GM23338 (cell line): ENCODE measurements around the gene SOX13. TPM values are rescaled to one million over a fixed set of nuclear protein-coding genes. Genes with fewer than 3 reads are reported as not detected.

ENCODE experiments used
- ATAC-seq: fragments of 200-7000 bp; cut with Tn5 transposase; 3 replicates; pipeline ENCODE4 v1.9.1; 2020
- DNase-seq: peaks from one replicate; pipeline ENCODE4 v3.0.0-alpha.2; 2015; ENCODE audit warnings: low spot score
- H2AFZ ChIP-seq: fragments of 200-600 bp; sonication (generic); 2 replicates; pipeline ENCODE4 v1.8.0; 2016; ENCODE audit warnings: antibody characterized with exemption, mild to moderate bottlenecking, moderate library complexity
- H3F3A ChIP-seq: fragments of 200-600 bp; sonication (generic); replicated peaks from 2 replicates; pipeline ENCODE4 v1.8.0; 2017; ENCODE audit warnings: antibody characterized with exemption, mixed run types, low read depth
- H3K27ac ChIP-seq: fragments of 200-600 bp; sonication (generic); 2 replicates; pipeline ENCODE4 v1.6.1; 2016; ENCODE audit warnings: low read depth
- H3K27me3 ChIP-seq: fragments of 200-600 bp; sonication (generic); 2 replicates; pipeline ENCODE4 v1.8.0; 2016; ENCODE audit warnings: mild to moderate bottlenecking, mixed run types, moderate library complexity; ENCODE audit not compliant: insufficient read depth
- H3K36me3 ChIP-seq: fragments of 200-600 bp; sonication (generic); 2 replicates; pipeline ENCODE4 v1.8.0; 2016; ENCODE audit warnings: mild to moderate bottlenecking; ENCODE audit not compliant: insufficient read depth
- H3K4me1 ChIP-seq: fragments of 200-600 bp; sonication (generic); 2 replicates; pipeline ENCODE4 v1.8.0; 2016; ENCODE audit warnings: mild to moderate bottlenecking, moderate library complexity; ENCODE audit not compliant: insufficient read depth
- H3K4me2 ChIP-seq: fragments of 200-600 bp; sonication (generic); 2 replicates; pipeline ENCODE4 v1.7.1; 2017; ENCODE audit warnings: mixed run types
- H3K4me3 ChIP-seq: fragments of 200-600 bp; sonication (generic); 2 replicates; pipeline ENCODE4 v1.6.1; 2016; ENCODE audit warnings: mixed run types
- H3K79me2 ChIP-seq: fragments of 200-600 bp; sonication (generic); replicated peaks from 2 replicates; pipeline ENCODE4 v1.8.0; 2017; ENCODE audit warnings: mild to moderate bottlenecking; ENCODE audit not compliant: insufficient read depth
- H3K9me2 ChIP-seq: fragments of 200-600 bp; sonication (generic); 2 replicates; pipeline ENCODE4 v1.8.0; 2017; ENCODE audit not compliant: insufficient read depth
- H4K20me1 ChIP-seq: fragments of 200-600 bp; sonication (generic); replicated peaks from 2 replicates; pipeline ENCODE4 v1.8.0; 2017; ENCODE audit warnings: mild to moderate bottlenecking; ENCODE audit not compliant: insufficient read depth
- H3K27ac Mint-ChIP-seq: 2 replicates; pipeline ENCODE4 v1.8.0; 2020; ENCODE audit warnings: inconsistent platforms, mild to moderate bottlenecking, moderate library complexity, mixed read lengths
- H3K27me3 Mint-ChIP-seq: 3 replicates; pipeline ENCODE4 v1.8.0; 2022; ENCODE audit warnings: low read depth, mild to moderate bottlenecking, moderate library complexity, mixed read lengths, inconsistent platforms; ENCODE audit not compliant: insufficient read depth, poor library complexity
- H3K36me3 Mint-ChIP-seq: 3 replicates; pipeline ENCODE4 v1.8.0; 2021; ENCODE audit warnings: low read depth, mild to moderate bottlenecking, inconsistent platforms, moderate library complexity, mixed read lengths
- H3K4me1 Mint-ChIP-seq: 3 replicates; pipeline ENCODE4 v1.8.0; 2020; ENCODE audit warnings: mild to moderate bottlenecking, inconsistent platforms, mixed read lengths
- H3K4me3 Mint-ChIP-seq: 3 replicates; pipeline ENCODE4 v1.8.0; 2021; ENCODE audit warnings: moderate library complexity, mild to moderate bottlenecking, inconsistent platforms, mixed read lengths
- H3K9me3 Mint-ChIP-seq: 3 replicates; pipeline ENCODE4 v1.8.0; 2020; ENCODE audit warnings: moderate library complexity, mild to moderate bottlenecking, inconsistent platforms, mixed read lengths
- CREB1 ChIP-seq: fragments of 250-450 bp; sonication (Bioruptor Pico); IDR thresholded peaks from 2 replicates; pipeline ENCODE4 v1.5.0; 2020; ENCODE audit warnings: low read depth, mild to moderate bottlenecking, moderate library complexity
- EZH2phosphoT487 ChIP-seq: fragments of 200-600 bp; sonication (generic); IDR thresholded peaks from one replicate; pipeline ENCODE4 v1.8.1; 2018; ENCODE audit warnings: antibody characterized with exemption; ENCODE audit not compliant: unreplicated experiment
- JUNB ChIP-seq: IDR thresholded peaks from one replicate; pipeline ENCODE4 v1.6.1; 2016; ENCODE audit warnings: antibody characterized with exemption; ENCODE audit not compliant: unreplicated experiment
- NANOG ChIP-seq: IDR thresholded peaks from 2 replicates; pipeline ENCODE4 v1.6.1; 2016; ENCODE audit warnings: antibody characterized with exemption, borderline replicate concordance
- POLR2AphosphoS5 ChIP-seq: IDR thresholded peaks from 2 replicates; pipeline ENCODE4 v1.6.1; 2016; ENCODE audit warnings: antibody characterized with exemption, low read depth
- polyA plus RNA-seq: library from polyadenylated mRNA; unstranded; fragments of >200 nt; fragmentation: Nextera tagmentation; extraction: Ambion mirVana; gene quantifications from 2 replicates; pipeline ENCODE4 v1.2.1, GENCODE V29; 2016
- total RNA-seq: library from RNA; depleted of rRNA; stranded (reverse); fragments of >200 nt; shearing (Covaris generic); gene quantifications from 2 replicates; pipeline ENCODE4 v1.2.3, GENCODE V29; 2014
- TF ChIP-seq, protein P1 (sequence below), 2 experiments: fragments of 200-600 bp in 1 of 2; sonication (generic) in 1 of 2; conservative IDR thresholded peaks; 2 replicates each; pipeline versions ENCODE4 v1.5.1 to v1.6.1; 2016 to 2017; ENCODE audit warnings: antibody characterized with exemption in 2 of 2, low read depth in 2 of 2, mild to moderate bottlenecking in 2 of 2, moderate library complexity in 1 of 2
- TF ChIP-seq, protein P2 (sequence below): IDR thresholded peaks from 2 replicates; pipeline ENCODE4 v1.6.1; 2016; ENCODE audit warnings: antibody characterized with exemption
- TF ChIP-seq, protein P3 (sequence below): IDR thresholded peaks from one replicate; pipeline ENCODE4 v1.6.1; 2018; ENCODE audit warnings: antibody characterized with exemption; ENCODE audit not compliant: unreplicated experiment
- TF ChIP-seq, protein P4 (sequence below): fragments of 250-450 bp; sonication (Bioruptor Pico); IDR thresholded peaks from 2 replicates; pipeline ENCODE4 v1.5.0; 2020; ENCODE audit warnings: mild to moderate bottlenecking, moderate library complexity

The SOX13 gene
- total and polyA plus RNA-seq, 2 experiments from 2014 or later, result 28.6 to 123 TPM

DNA sequence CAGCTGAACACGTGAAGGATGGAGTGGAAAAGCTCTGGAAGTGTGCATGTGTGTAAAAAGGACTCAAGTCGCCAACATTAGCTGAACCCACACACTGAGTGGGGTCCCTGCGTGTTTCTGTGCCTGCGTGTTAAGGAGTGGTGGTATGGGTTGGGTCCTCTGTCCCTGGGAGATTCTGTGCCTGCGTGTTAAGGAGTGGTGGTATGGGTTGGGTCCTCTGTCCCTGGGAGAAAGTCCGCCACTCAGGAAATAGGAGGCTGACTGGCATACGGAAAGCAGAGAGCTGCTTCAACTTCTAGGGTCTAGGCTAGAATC, 7.0 kb upstream of the SOX13 start (continued):
- TF ChIP-seq, protein P1, sequence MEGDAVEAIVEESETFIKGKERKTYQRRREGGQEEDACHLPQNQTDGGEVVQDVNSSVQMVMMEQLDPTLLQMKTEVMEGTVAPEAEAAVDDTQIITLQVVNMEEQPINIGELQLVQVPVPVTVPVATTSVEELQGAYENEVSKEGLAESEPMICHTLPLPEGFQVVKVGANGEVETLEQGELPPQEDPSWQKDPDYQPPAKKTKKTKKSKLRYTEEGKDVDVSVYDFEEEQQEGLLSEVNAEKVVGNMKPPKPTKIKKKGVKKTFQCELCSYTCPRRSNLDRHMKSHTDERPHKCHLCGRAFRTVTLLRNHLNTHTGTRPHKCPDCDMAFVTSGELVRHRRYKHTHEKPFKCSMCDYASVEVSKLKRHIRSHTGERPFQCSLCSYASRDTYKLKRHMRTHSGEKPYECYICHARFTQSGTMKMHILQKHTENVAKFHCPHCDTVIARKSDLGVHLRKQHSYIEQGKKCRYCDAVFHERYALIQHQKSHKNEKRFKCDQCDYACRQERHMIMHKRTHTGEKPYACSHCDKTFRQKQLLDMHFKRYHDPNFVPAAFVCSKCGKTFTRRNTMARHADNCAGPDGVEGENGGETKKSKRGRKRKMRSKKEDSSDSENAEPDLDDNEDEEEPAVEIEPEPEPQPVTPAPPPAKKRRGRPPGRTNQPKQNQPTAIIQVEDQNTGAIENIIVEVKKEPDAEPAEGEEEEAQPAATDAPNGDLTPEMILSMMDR (conservative IDR thresholded peaks at IDR 0.05; ENCODE audit: low read depth in 2 of 2), result no peak
- TF ChIP-seq, protein P2, sequence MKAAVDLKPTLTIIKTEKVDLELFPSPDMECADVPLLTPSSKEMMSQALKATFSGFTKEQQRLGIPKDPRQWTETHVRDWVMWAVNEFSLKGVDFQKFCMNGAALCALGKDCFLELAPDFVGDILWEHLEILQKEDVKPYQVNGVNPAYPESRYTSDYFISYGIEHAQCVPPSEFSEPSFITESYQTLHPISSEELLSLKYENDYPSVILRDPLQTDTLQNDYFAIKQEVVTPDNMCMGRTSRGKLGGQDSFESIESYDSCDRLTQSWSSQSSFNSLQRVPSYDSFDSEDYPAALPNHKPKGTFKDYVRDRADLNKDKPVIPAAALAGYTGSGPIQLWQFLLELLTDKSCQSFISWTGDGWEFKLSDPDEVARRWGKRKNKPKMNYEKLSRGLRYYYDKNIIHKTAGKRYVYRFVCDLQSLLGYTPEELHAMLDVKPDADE, result no peak
- TF ChIP-seq EZH2phosphoT487, result no peak
- TF ChIP-seq, protein P3, sequence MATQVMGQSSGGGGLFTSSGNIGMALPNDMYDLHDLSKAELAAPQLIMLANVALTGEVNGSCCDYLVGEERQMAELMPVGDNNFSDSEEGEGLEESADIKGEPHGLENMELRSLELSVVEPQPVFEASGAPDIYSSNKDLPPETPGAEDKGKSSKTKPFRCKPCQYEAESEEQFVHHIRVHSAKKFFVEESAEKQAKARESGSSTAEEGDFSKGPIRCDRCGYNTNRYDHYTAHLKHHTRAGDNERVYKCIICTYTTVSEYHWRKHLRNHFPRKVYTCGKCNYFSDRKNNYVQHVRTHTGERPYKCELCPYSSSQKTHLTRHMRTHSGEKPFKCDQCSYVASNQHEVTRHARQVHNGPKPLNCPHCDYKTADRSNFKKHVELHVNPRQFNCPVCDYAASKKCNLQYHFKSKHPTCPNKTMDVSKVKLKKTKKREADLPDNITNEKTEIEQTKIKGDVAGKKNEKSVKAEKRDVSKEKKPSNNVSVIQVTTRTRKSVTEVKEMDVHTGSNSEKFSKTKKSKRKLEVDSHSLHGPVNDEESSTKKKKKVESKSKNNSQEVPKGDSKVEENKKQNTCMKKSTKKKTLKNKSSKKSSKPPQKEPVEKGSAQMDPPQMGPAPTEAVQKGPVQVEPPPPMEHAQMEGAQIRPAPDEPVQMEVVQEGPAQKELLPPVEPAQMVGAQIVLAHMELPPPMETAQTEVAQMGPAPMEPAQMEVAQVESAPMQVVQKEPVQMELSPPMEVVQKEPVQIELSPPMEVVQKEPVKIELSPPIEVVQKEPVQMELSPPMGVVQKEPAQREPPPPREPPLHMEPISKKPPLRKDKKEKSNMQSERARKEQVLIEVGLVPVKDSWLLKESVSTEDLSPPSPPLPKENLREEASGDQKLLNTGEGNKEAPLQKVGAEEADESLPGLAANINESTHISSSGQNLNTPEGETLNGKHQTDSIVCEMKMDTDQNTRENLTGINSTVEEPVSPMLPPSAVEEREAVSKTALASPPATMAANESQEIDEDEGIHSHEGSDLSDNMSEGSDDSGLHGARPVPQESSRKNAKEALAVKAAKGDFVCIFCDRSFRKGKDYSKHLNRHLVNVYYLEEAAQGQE, result no peak
- TF ChIP-seq JUNB, result no peak

DNA sequence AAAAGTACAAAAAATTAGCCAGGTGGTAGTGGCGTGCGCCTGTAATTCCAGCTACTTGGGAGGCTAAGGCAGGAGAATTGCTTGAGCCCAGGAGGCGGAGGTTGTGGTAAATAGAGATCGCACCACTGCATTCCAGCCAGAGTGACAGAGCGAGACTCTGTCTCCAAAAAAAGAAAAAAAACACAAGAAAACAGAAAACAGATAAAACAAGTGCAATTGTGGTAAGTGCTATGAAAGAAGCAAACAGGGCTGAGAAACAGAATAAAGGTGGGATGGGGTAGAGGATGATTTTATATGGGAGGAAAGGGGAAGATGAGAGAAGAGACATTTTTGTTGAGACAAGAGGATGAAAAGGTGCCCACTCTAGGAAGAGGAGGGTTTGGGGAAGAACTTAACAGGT, 5.0 kb upstream of the SOX13 start:
- Histone ChIP-seq H3K27me3 (no peaks in the 10 kb centered on the region), H2AFZ (no peak overlapping the region), H3K27ac (no peak overlapping the region), H3K9me2 (peaks cover 5% of the 10 kb centered on the region; the same call in 1 of the 2 replicates), H3K4me1 (peaks cover 41% of the 10 kb centered on the region), H3F3A (0 out of 2 replicates have a peak, but pooled peaks cover 7% of the 10 kb centered on the region), H3K4me2 (no peak overlapping the region), H4K20me1 (no peaks in the 10 kb centered on the region), H3K36me3 (no peaks in the 10 kb centered on the region), H3K79me2 (no peaks in the 10 kb centered on the region; the same call in 1 of the 2 replicates), H3K4me3 (no peak overlapping the region)
- Mint-ChIP-seq H3K36me3 (peaks cover 8% of the 10 kb centered on the region), H3K9me3 (peaks cover 14% of the 10 kb centered on the region), H3K27me3 (peaks cover 13% of the 10 kb centered on the region), H3K4me3 (no peak overlapping the region), H3K27ac (no peak overlapping the region), H3K4me1 (peaks cover 41% of the 10 kb centered on the region)
- no peak for DNase-seq
- ATAC-seq, result no peak
- TF ChIP-seq POLR2AphosphoS5 (no peak), NANOG (no peak), CREB1 (CRISPR knock-in tag) (no peak)
- TF ChIP-seq, protein P3, result no peak
- TF ChIP-seq, protein P4, sequence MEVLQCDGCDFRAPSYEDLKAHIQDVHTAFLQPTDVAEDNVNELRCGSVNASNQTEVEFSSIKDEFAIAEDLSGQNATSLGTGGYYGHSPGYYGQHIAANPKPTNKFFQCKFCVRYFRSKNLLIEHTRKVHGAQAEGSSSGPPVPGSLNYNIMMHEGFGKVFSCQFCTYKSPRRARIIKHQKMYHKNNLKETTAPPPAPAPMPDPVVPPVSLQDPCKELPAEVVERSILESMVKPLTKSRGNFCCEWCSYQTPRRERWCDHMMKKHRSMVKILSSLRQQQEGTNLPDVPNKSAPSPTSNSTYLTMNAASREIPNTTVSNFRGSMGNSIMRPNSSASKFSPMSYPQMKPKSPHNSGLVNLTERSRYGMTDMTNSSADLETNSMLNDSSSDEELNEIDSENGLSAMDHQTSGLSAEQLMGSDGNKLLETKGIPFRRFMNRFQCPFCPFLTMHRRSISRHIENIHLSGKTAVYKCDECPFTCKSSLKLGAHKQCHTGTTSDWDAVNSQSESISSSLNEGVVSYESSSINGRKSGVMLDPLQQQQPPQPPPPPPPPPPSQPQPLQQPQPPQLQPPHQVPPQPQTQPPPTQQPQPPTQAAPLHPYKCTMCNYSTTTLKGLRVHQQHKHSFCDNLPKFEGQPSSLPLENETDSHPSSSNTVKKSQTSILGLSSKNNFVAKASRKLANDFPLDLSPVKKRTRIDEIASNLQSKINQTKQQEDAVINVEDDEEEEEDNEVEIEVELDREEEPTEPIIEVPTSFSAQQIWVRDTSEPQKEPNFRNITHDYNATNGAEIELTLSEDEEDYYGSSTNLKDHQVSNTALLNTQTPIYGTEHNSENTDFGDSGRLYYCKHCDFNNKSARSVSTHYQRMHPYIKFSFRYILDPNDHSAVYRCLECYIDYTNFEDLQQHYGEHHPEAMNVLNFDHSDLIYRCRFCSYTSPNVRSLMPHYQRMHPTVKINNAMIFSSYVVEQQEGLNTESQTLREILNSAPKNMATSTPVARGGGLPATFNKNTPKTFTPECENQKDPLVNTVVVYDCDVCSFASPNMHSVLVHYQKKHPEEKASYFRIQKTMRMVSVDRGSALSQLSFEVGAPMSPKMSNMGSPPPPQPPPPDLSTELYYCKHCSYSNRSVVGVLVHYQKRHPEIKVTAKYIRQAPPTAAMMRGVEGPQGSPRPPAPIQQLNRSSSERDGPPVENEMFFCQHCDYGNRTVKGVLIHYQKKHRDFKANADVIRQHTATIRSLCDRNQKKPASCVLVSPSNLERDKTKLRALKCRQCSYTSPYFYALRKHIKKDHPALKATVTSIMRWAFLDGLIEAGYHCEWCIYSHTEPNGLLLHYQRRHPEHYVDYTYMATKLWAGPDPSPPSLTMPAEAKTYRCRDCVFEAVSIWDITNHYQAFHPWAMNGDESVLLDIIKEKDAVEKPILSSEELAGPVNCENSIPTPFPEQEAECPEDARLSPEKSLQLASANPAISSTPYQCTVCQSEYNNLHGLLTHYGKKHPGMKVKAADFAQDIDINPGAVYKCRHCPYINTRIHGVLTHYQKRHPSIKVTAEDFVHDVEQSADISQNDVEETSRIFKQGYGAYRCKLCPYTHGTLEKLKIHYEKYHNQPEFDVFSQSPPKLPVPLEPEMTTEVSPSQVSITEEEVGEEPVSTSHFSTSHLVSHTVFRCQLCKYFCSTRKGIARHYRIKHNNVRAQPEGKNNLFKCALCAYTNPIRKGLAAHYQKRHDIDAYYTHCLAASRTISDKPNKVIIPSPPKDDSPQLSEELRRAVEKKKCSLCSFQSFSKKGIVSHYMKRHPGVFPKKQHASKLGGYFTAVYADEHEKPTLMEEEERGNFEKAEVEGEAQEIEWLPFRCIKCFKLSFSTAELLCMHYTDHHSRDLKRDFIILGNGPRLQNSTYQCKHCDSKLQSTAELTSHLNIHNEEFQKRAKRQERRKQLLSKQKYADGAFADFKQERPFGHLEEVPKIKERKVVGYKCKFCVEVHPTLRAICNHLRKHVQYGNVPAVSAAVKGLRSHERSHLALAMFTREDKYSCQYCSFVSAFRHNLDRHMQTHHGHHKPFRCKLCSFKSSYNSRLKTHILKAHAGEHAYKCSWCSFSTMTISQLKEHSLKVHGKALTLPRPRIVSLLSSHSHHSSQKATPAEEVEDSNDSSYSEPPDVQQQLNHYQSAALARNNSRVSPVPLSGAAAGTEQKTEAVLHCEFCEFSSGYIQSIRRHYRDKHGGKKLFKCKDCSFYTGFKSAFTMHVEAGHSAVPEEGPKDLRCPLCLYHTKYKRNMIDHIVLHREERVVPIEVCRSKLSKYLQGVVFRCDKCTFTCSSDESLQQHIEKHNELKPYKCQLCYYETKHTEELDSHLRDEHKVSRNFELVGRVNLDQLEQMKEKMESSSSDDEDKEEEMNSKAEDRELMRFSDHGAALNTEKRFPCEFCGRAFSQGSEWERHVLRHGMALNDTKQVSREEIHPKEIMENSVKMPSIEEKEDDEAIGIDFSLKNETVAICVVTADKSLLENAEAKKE (CRISPR knock-in tag), result no peak
